GM13976 (cell line): ENCODE results near the gene RPLP1.

ENCODE experiments used
- DNase-seq: peaks from one replicate; pipeline ENCODE4 v3.0.0; 2012; ENCODE audit warnings: low spot score
- in situ Hi-C: fragments of 300-500 bp; cut with MboI; formaldehyde crosslinking; loops from one replicate; pipeline ENCODE4 v1.12.0; 2022; ENCODE audit warnings: low sequenced_read_pairs, mixed read lengths, inconsistent platforms; ENCODE audit not compliant: unreplicated experiment
- TF ChIP-seq, protein P1 (sequence below): IDR thresholded peaks from 2 replicates; pipeline ENCODE4 v1.5.1; 2012; ENCODE audit warnings: borderline replicate concordance, mild to moderate bottlenecking; ENCODE audit not compliant: insufficient read depth; ENCODE audit errors: extremely low read depth, missing control alignments, control extremely low read depth

Gene RPLP1

GRCh38 chr15:69457304-69458280 lies 5.0 kb downstream of the RPLP1 start:
- TF ChIP-seq, protein P1, sequence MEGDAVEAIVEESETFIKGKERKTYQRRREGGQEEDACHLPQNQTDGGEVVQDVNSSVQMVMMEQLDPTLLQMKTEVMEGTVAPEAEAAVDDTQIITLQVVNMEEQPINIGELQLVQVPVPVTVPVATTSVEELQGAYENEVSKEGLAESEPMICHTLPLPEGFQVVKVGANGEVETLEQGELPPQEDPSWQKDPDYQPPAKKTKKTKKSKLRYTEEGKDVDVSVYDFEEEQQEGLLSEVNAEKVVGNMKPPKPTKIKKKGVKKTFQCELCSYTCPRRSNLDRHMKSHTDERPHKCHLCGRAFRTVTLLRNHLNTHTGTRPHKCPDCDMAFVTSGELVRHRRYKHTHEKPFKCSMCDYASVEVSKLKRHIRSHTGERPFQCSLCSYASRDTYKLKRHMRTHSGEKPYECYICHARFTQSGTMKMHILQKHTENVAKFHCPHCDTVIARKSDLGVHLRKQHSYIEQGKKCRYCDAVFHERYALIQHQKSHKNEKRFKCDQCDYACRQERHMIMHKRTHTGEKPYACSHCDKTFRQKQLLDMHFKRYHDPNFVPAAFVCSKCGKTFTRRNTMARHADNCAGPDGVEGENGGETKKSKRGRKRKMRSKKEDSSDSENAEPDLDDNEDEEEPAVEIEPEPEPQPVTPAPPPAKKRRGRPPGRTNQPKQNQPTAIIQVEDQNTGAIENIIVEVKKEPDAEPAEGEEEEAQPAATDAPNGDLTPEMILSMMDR, result no peak
- DNase-seq, result no peak
- in situ Hi-C loops, result no loop called here

DNA sequence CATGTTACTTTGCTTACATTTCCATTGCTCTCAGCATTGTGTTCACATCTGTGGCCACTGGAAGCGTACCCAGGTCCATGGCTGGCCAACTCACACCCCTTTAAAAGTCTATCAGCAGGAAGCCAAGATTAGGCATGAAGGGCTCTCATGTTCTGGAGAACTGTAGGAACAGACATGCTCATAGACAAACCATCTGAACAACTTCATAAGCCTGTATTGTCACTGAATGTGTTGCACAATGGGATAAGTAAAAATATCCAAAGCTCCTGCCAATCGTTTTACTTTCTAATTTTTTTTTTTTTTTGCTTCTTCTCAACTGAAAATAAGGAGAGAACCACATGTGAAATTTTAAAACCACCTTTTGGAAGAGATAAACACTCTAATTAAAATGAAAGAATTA lies 6.4 kb downstream of the RPLP1 start:
- in situ Hi-C loops, result no loop called here
- TF ChIP-seq, protein P1, result no peak
- no peak for DNase-seq

- DNase-seq, result no peak
- TF ChIP-seq, protein P1, result no peak
- in situ Hi-C loops, result no loop called here
Measured at GRCh38 chr15:69460481-69460880, 7.9 kb downstream of the RPLP1 start.

GRCh38 chr15:69462030-69462492 lies 9.4 kb downstream of the RPLP1 start:
- TF ChIP-seq, protein P1, result no peak
- DNase-seq, result no peak
- in situ Hi-C loops, result no loop called here

DNA sequence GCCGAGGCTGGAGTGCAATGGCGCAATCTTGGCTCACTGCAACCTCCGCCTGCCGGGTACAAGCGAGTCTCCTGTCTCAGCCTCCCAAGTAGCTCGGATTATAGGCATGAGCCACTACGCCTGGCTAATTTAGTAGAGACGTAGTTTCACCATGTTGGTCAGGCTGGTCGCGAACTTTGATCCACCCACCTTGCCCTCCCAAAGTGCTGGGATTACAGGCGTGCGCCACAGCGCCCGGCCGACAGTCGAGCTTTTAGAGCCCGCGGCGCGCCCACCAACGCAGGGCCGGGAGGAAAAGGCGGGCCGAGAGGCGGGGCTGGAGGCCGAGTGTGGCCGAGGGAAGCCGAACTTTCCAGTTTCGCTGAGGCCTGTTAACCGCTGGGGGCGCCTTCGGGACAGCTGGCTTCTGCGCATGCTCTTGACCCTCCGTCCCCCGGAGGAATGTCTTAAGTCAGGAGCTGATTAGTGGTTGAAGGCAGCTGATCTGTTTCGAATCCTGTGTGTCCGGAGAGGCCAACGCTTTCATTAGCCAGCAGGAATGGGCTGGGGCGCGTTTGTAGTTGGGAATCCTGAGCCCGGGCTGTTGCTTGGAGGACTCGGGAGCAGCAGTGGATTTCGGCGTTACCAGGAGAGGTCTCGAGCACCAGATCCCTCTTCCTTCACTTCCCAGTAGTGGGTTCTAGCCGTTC lies 10.0 kb downstream of the RPLP1 start:
- peak; percentile 97 for DNase-seq
- in situ Hi-C loops, result no loop called here
- TF ChIP-seq, protein P1, result peak; percentile 81

GRCh38 chr15:69463182-69463756 lies 10.7 kb downstream of the RPLP1 start:
- TF ChIP-seq, protein P1, result no peak
- in situ Hi-C loops, result no loop called here
- no peak for DNase-seq
